ENCODE data around the gene MON1B.
A peak's percentile ranks its signal among the peaks of the same experiment; 100 is the strongest.
"Not testable (repeated sequence)": the region's sequence is repeated elsewhere in the genome, so short reads cannot be mapped to it uniquely, and the experiment has no call there.

Gene MON1B

DNA sequence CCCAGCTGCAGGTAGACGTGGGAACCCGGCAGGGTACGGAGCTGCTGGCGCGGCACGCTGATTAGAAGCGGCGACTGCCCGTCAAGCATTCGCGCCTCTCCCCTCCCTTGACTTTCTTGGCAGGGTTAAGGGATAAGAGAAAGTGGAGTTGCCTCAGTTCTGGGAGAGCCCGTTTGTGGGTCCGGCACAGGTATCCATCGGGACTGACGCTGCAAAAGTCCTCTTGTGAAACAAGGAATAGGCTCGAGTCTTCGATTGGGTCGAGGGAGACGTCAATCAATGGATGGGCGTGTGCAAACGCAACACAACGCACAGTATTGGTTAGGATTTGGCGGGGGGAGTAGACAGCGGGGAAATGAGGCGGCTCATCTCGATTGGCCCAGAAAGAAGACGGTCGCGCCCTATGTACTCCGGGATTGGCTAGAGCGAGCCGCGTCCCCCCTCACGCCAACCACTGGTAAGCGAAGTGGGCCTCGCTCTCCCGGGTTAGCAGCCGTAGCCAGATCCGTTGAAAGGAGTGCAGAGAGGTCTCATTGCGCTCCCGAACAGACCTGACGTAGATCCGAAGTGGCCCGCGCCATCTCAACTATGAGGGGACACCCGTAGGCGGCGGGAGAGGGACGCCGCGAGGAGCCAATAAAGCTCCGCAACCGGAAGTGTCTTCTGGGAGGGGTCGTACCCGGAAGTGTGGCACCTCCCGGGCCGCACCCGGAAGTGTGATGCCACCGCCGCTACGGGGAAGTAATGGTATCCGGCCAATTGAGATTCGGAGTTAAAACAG is at the start of gene MON1B:
Gene MON1B, plus strand, starts transcription at position 713 of the 781 bp plus-strand sequence. CDS start 296 bp downstream, outside the sequence.
- ATAC-seq (replicated peaks; ENCODE audit: extremely low read depth, poor library complexity, severe bottlenecking) (peak; percentile 94), DNase-seq (ENCODE audit: low spot score in 2 of 2) (peak; percentile 88 to 94)
- Mint-ChIP-seq H3K27ac (ENCODE audit: low read depth) (peak within 1 kb of the TSS; percentile 100), H3K9me3 (no peaks in the 10 kb centered on the region), H3K4me3 (peak within 1 kb of the TSS; percentile 82), H3K27me3 (peaks cover 14% of the 10 kb centered on the region), H3K4me1 (peaks cover 38% of the 10 kb centered on the region), H3K36me3 (ENCODE audit: insufficient read depth) (peaks cover 27% of the 10 kb centered on the region)

DNA sequence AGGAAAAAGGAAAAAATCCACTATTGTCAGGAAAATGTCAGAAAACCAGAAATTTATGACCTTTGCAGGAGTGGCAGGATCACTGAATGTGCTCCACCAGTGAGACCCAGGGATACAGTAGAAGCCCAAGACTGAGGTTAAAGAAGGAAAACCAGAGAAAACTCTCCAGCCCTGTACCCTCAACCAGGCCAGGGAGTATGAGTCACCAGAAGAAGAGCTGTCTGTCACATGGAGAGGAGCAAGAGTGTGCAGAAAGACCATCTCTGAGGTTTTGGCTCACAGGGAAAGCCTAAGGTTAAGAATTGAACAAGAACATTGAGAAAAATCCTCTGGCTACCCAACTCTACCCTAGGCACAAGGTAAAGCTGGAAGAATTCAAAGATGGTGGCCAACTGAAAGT is 47.6 kb upstream of the MON1B start:
- no peak for ATAC-seq (replicated peaks; ENCODE audit: extremely low read depth, poor library complexity, severe bottlenecking)
- Mint-ChIP-seq H3K4me3 (no peak overlapping the region), H3K36me3 (ENCODE audit: insufficient read depth) (no peaks in the 10 kb centered on the region), H3K9me3 (peaks cover 8% of the 10 kb centered on the region), H3K27ac (ENCODE audit: low read depth) (no peak overlapping the region), H3K4me1 (no peaks in the 10 kb centered on the region), H3K27me3 (peaks cover 26% of the 10 kb centered on the region)
- DNase-seq (ENCODE audit: low spot score in 2 of 2): no peak

DNA sequence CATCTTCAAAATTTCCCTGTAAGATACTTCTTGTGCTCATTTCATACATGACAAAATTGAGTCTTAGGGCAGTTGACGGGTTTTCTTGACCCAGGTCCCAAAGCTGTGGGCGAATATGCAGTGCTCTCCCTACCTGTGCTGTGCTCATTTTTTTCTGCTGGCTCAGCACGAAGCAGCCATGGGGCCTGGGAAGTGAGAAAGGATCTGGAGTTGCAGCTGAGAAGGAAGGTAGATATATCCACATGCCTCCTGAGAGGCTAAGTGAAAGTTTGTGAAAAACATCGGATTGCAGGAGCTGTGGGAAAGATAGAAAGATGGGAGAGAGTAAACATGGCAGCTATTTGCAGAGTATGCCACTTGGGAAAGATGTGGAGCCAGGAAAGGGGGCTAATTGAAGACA is 42.9 kb upstream of the MON1B start:
- ATAC-seq (replicated peaks; ENCODE audit: extremely low read depth, poor library complexity, severe bottlenecking): no peak
- no peak for DNase-seq (ENCODE audit: low spot score in 2 of 2)
- Mint-ChIP-seq H3K4me3 (no peak overlapping the region), H3K36me3 (ENCODE audit: insufficient read depth) (no peaks in the 10 kb centered on the region), H3K4me1 (no peaks in the 10 kb centered on the region), H3K27me3 (peaks cover 42% of the 10 kb centered on the region), H3K9me3 (peaks cover 8% of the 10 kb centered on the region), H3K27ac (ENCODE audit: low read depth) (no peak overlapping the region)

GRCh38 chr16:77157346-77158058 is 33.5 kb upstream of the MON1B start:
- H3K4me1 Mint-ChIP-seq: no peaks in the 10 kb centered on the region
- ATAC-seq (replicated peaks; ENCODE audit: extremely low read depth, poor library complexity, severe bottlenecking) (no peak), DNase-seq (ENCODE audit: low spot score in 2 of 2) (no peak)
- no peak overlapping the region for H3K27ac Mint-ChIP-seq (ENCODE audit: low read depth)
- peaks cover 80% of the 10 kb centered on the region for H3K27me3 Mint-ChIP-seq
- H3K36me3 Mint-ChIP-seq (ENCODE audit: insufficient read depth): no peaks in the 10 kb centered on the region
- no peaks in the 10 kb centered on the region for H3K9me3 Mint-ChIP-seq
- no peak overlapping the region for H3K4me3 Mint-ChIP-seq

- DNase-seq (ENCODE audit: low spot score in 2 of 2) (no peak), ATAC-seq (replicated peaks; ENCODE audit: extremely low read depth, poor library complexity, severe bottlenecking) (no peak)
- Mint-ChIP-seq H3K36me3 (ENCODE audit: insufficient read depth) (no peaks in the 10 kb centered on the region), H3K9me3 (no peaks in the 10 kb centered on the region), H3K4me3 (no peak overlapping the region), H3K4me1 (no peaks in the 10 kb centered on the region), H3K27me3 (peaks cover 79% of the 10 kb centered on the region), H3K27ac (ENCODE audit: low read depth) (no peak overlapping the region)
Observed at GRCh38 chr16:77158293-77158692, 32.7 kb upstream of the MON1B start.

- H3K9me3 Mint-ChIP-seq: no peaks in the 10 kb centered on the region
- peaks cover 80% of the 10 kb centered on the region for H3K27me3 Mint-ChIP-seq
- no peaks in the 10 kb centered on the region for H3K36me3 Mint-ChIP-seq (ENCODE audit: insufficient read depth)
- no peak overlapping the region for H3K27ac Mint-ChIP-seq (ENCODE audit: low read depth)
- DNase-seq (ENCODE audit: low spot score in 2 of 2) (no peak), ATAC-seq (replicated peaks; ENCODE audit: extremely low read depth, poor library complexity, severe bottlenecking) (no peak)
- H3K4me1 Mint-ChIP-seq: no peaks in the 10 kb centered on the region
- H3K4me3 Mint-ChIP-seq: no peak overlapping the region
Observed at GRCh38 chr16:77165006-77165405, 26.0 kb upstream of the MON1B start.

- not testable (repeated sequence) for H3K4me1 Mint-ChIP-seq; H3K27ac Mint-ChIP-seq (ENCODE audit: low read depth); H3K36me3 Mint-ChIP-seq (ENCODE audit: insufficient read depth); H3K9me3 Mint-ChIP-seq; DNase-seq (ENCODE audit: low spot score in 2 of 2); ATAC-seq (replicated peaks; ENCODE audit: extremely low read depth, poor library complexity, severe bottlenecking); H3K4me3 Mint-ChIP-seq
- peaks cover 80% of the 10 kb centered on the region for H3K27me3 Mint-ChIP-seq
Observed at GRCh38 chr16:77165536-77166236, 25.3 kb upstream of the MON1B start.

DNA sequence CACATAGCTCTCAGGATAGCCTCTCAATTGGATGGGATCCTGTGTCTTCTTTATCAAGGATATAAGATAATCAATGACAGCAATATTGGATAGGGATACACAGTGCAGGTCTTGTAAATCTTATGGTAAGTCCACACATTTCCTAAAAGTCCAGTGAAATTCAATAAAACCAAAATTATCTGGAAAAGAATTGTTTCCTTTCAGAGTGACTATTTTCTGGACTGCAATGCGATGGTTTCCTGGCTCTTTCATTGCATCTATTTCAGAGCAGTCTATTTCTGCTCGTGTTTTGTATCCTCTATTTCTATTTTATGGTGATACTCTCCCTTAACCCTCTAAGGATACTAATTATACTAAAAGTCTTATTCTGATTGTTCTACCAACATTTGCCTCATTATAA is 24.3 kb upstream of the MON1B start:
- ATAC-seq (replicated peaks; ENCODE audit: extremely low read depth, poor library complexity, severe bottlenecking): no peak
- Mint-ChIP-seq H3K9me3 (no peaks in the 10 kb centered on the region), H3K27ac (ENCODE audit: low read depth) (no peak overlapping the region), H3K27me3 (peaks cover 80% of the 10 kb centered on the region), H3K4me1 (no peaks in the 10 kb centered on the region), H3K4me3 (no peak overlapping the region), H3K36me3 (ENCODE audit: insufficient read depth) (no peaks in the 10 kb centered on the region)
- no peak for DNase-seq (ENCODE audit: low spot score in 2 of 2)

GRCh38 chr16:77168901-77169300 is 22.1 kb upstream of the MON1B start:
- ATAC-seq (replicated peaks; ENCODE audit: extremely low read depth, poor library complexity, severe bottlenecking): no peak
- H3K27ac Mint-ChIP-seq (ENCODE audit: low read depth): no peak overlapping the region
- no peak for DNase-seq (ENCODE audit: low spot score in 2 of 2)
- H3K36me3 Mint-ChIP-seq (ENCODE audit: insufficient read depth): no peaks in the 10 kb centered on the region
- no peak overlapping the region for H3K4me3 Mint-ChIP-seq
- H3K27me3 Mint-ChIP-seq: peaks cover 71% of the 10 kb centered on the region
- H3K4me1 Mint-ChIP-seq: no peaks in the 10 kb centered on the region
- no peaks in the 10 kb centered on the region for H3K9me3 Mint-ChIP-seq

- Mint-ChIP-seq H3K4me1 (no peaks in the 10 kb centered on the region), H3K4me3 (no peak overlapping the region), H3K27ac (ENCODE audit: low read depth) (no peak overlapping the region), H3K36me3 (ENCODE audit: insufficient read depth) (no peaks in the 10 kb centered on the region), H3K9me3 (no peaks in the 10 kb centered on the region), H3K27me3 (peaks cover 71% of the 10 kb centered on the region)
- DNase-seq (ENCODE audit: low spot score in 2 of 2) (no peak), ATAC-seq (replicated peaks; ENCODE audit: extremely low read depth, poor library complexity, severe bottlenecking) (peak; percentile 48)
Observed at GRCh38 chr16:77169650-77170236, 21.2 kb upstream of the MON1B start.

DNA sequence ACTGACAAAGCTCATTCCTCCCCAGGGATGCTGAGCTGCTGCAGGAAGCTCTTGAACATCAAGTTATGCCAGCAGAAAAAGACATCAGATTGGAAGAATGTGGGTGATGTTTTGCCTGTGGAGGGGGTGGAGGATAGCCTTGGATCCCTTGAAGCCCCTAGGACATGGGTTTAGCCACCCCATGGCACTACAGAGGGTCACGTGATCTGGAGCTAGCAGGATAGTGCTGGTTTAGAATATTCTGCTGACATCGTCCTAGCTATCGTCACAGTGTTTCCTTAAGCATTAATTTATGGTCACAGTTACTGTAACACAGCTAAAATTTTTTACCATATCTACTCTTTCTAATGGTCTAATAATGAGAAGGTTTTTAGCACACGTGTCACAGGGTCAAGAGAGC is 20.2 kb upstream of the MON1B start:
- Mint-ChIP-seq H3K36me3 (ENCODE audit: insufficient read depth) (no peaks in the 10 kb centered on the region), H3K9me3 (no peaks in the 10 kb centered on the region), H3K27ac (ENCODE audit: low read depth) (no peak overlapping the region), H3K27me3 (peaks cover 69% of the 10 kb centered on the region), H3K4me1 (no peaks in the 10 kb centered on the region), H3K4me3 (no peak overlapping the region)
- ATAC-seq (replicated peaks; ENCODE audit: extremely low read depth, poor library complexity, severe bottlenecking) (no peak), DNase-seq (ENCODE audit: low spot score in 2 of 2) (no peak)

DNA sequence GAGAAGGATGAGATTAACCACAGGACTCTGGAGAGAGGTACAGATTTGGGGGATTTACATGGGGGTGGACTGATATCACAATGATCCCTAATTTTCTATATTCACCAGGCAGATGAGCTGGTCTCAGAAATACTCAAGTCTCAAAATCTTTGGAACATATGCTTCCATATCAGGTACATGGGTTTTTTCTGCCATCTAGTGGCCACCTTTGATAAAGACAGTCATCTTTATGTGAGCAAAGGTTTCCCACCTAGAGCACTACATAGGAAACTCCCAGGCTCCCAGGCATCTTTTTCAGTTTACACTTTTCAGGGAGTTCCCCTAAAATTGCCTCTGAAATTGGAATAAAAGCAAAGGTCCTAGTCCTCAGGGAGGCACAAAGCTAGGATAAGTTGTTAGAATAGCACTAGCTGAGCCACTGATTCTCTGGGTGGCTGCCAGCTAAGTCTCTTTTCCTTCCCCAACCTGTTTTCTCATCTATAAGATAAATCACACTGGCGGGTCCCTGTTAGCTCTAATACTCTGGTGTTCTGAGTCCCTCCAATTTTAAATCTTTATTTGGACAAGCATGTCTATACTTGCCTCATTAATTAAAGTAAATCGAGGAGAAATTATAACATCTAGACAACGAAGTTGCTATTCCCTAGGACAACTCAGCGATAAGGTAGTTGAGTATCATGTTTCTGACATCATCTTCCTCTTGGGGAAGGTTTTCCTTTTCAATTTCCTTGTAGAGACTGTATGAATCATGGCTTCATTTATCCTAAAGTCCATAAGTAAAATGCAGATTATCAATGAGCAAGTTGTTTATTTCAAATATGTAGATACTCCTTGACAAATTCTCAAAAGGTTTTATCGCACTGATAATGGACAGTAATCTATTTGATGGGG is 19.0 kb upstream of the MON1B start:
- ATAC-seq (replicated peaks; ENCODE audit: extremely low read depth, poor library complexity, severe bottlenecking) (peak; percentile 65), DNase-seq (ENCODE audit: low spot score in 2 of 2) (no peak)
- H3K36me3 Mint-ChIP-seq (ENCODE audit: insufficient read depth): no peaks in the 10 kb centered on the region
- no peak overlapping the region for H3K27ac Mint-ChIP-seq (ENCODE audit: low read depth)
- no peaks in the 10 kb centered on the region for H3K9me3 Mint-ChIP-seq
- no peaks in the 10 kb centered on the region for H3K4me1 Mint-ChIP-seq
- no peak overlapping the region for H3K4me3 Mint-ChIP-seq
- peaks cover 70% of the 10 kb centered on the region for H3K27me3 Mint-ChIP-seq

Measured in central memory CD8-positive, alpha-beta T cell (primary cell).